Transverse colon (tissue), 4 donors: ENCODE data around the gene SLIT1. TPM values are rescaled to one million over a fixed set of nuclear protein-coding genes. Genes with fewer than 3 reads are reported as not detected.
A peak's percentile ranks its signal among the peaks of the same experiment; 100 is the strongest.

Experiments used
- DNase-seq: peaks from one replicate; pipeline ENCODE4 v3.0.0-alpha.2; 2019
- H3K27ac ChIP-seq, 4 donors: fragments of 200-600 bp; sonication (generic); 2 replicates each; pipeline ENCODE4 v1.5.1; 2016 to 2018; ENCODE audit warnings: inconsistent platforms in 4 of 4
- H3K27me3 ChIP-seq: fragments of 200-600 bp; sonication (generic); 2 replicates; pipeline ENCODE4 v1.5.1; 2017; ENCODE audit warnings: inconsistent platforms
- H3K36me3 ChIP-seq, 4 donors: fragments of 200-600 bp; sonication (generic); 2 replicates each; pipeline ENCODE4 v1.5.1; 2017 to 2019; ENCODE audit warnings: inconsistent platforms in 4 of 4
- H3K4me1 ChIP-seq, 4 donors: fragments of 200-600 bp; sonication (generic); 2 replicates each; pipeline ENCODE4 v1.5.1; 2017 to 2020; ENCODE audit warnings: inconsistent platforms in 4 of 4
- H3K4me3 ChIP-seq, 4 donors: fragments of 200-600 bp; sonication (generic); 1 replicate in 1 of 4; 2 replicates in 3 of 4; pipeline versions ENCODE4 v1.5.1 to v1.6.1; 2017 to 2019; ENCODE audit warnings: inconsistent platforms in 4 of 4
- H3K9me3 ChIP-seq, 2 donors: fragments of 200-600 bp; sonication (generic); 2 replicates each; pipeline ENCODE4 v1.5.1; 2017 to 2019; ENCODE audit warnings: inconsistent platforms in 2 of 2
- CTCF ChIP-seq, 5 experiments: fragments of 200-600 bp in 3 of 5; fragments of 450-650 bp in 2 of 5; sonication (generic) in 3 of 5; IDR thresholded peaks; 1 replicate in 2 of 5; 2 replicates in 3 of 5; pipeline ENCODE4 v1.5.1; 2016 to 2017; ENCODE audit warnings: antibody characterized with exemption in 5 of 5, inconsistent platforms in 3 of 5, mild to moderate bottlenecking in 2 of 5, moderate library complexity in 1 of 5
- EP300 ChIP-seq: sonication (generic); formaldehyde crosslinking; IDR thresholded peaks from one replicate; pipeline ENCODE4 v1.6.1; 2017; ENCODE audit warnings: antibody characterized with exemption, low read depth
- POLR2A ChIP-seq: fragments of 450-650 bp; IDR thresholded peaks from one replicate; pipeline ENCODE4 v1.6.1; 2016; ENCODE audit warnings: antibody characterized with exemption, mild to moderate bottlenecking, moderate library complexity
- POLR2AphosphoS5 ChIP-seq, 3 donors: sonication (generic); formaldehyde crosslinking; IDR thresholded peaks; one replicate each; pipeline ENCODE4 v1.6.1; 2016; ENCODE audit warnings: antibody characterized with exemption in 3 of 3
- WGBS, 2 donors: methylation state at CpG; one replicate each; pipeline ENCODE4 v1.1.5; 2018; ENCODE audit warnings: low coverage in 1 of 2; 5-methylcytosine and 5-hydroxymethylcytosine counted together
- in situ Hi-C, 4 donors: fragments of 200-750 bp; cut with MboI; loops; one replicate each; pipeline versions ENCODE4 v1.15.0 to v1.15.1; 2017; ENCODE audit warnings: low sequenced_read_pairs in 3 of 4, low pct_ligation_motif_present in 1 of 4, low pct_unique_long_range_greater_than_20kb in 1 of 4
- intact Hi-C: fragments of 100-400 bp; cut with DNase I; formaldehyde crosslinking; loops from one replicate; pipeline ENCODE4 v1.15.1; 2023; ENCODE audit warnings: low total_unique reads
- total RNA-seq, 4 donors: library from RNA; depleted of rRNA; stranded (reverse); fragments of >200 nt; gene quantifications; one replicate each; pipeline ENCODE4 v1.1.0, GENCODE V29; 2016

SLIT1 gene
- total RNA-seq, 4 donors from 2014 or later, result 0.27 to 1.9 (median 0.32) TPM; not detected in 1

GRCh38 chr10:97117372-97117771 lies 68.4 kb downstream of the SLIT1 start:
- Histone ChIP-seq H3K36me3 (no peaks in the 10 kb centered on the region), H3K9me3 (no peaks in the 10 kb centered on the region), H3K27ac (no peak overlapping the region), H3K27me3 (peaks cover 23% of the 10 kb centered on the region), H3K4me3 (no peak overlapping the region), H3K4me1 (no peaks in the 10 kb centered on the region)
- DNase-seq, result no peak
- TF ChIP-seq POLR2AphosphoS5 (IDR thresholded peaks at IDR 0.05) (no peak), CTCF (IDR thresholded peaks at IDR 0.05) (peak; percentile 14 to 47 (median 32))
- intact Hi-C loops (no loop called here), in situ Hi-C loops (no loop called here)
- 46 to 68% methylated on average over 2 to 3 of the region's 3 CpGs for WGBS, 2 donors

GRCh38 chr10:97116462-97117162 lies 69.1 kb downstream of the SLIT1 start:
- TF ChIP-seq CTCF (IDR thresholded peaks at IDR 0.05), result no peak
- no peak for TF ChIP-seq EP300
- no peak for TF ChIP-seq POLR2AphosphoS5 (IDR thresholded peaks at IDR 0.05)
- no peak for TF ChIP-seq POLR2A
- no peak for DNase-seq
- intact Hi-C loops (no loop called here), in situ Hi-C loops (no loop called here)
- Histone ChIP-seq H3K4me3 (no peak overlapping the region), H3K36me3 (no peaks in the 10 kb centered on the region), H3K9me3 (no peaks in the 10 kb centered on the region), H3K27ac (no peak overlapping the region), H3K27me3 (peaks cover 23% of the 10 kb centered on the region), H3K4me1 (no peaks in the 10 kb centered on the region)
- WGBS, 2 donors, result 54 to 95% methylated on average over 4 to 7 of the region's 7 CpGs

- in situ Hi-C loops (no loop called here), intact Hi-C loops (no loop called here)
- no peaks in the 10 kb centered on the region for H3K9me3 ChIP-seq
- H3K4me1 ChIP-seq, result no peaks in the 10 kb centered on the region
- TF ChIP-seq POLR2AphosphoS5 (IDR thresholded peaks at IDR 0.05), result no peak
- TF ChIP-seq POLR2A, result no peak
- TF ChIP-seq EP300, result no peak
- TF ChIP-seq CTCF (IDR thresholded peaks at IDR 0.05), result no peak
- WGBS, 2 donors, result 80 to 83% methylated on average over 2 of the region's 2 CpGs
- H3K4me3 ChIP-seq, result no peak overlapping the region
- no peak overlapping the region for H3K27ac ChIP-seq
- no peak for DNase-seq
- H3K36me3 ChIP-seq, result no peaks in the 10 kb centered on the region
- peaks cover 15% of the 10 kb centered on the region for H3K27me3 ChIP-seq
Observed at GRCh38 chr10:97115846-97116245, 69.9 kb downstream of the SLIT1 start.

GRCh38 chr10:97111615-97112014 lies 74.1 kb downstream of the SLIT1 start:
- TF ChIP-seq CTCF (IDR thresholded peaks at IDR 0.05) (no peak), EP300 (no peak), POLR2AphosphoS5 (IDR thresholded peaks at IDR 0.05) (no peak), POLR2A (no peak)
- no peaks in the 10 kb centered on the region for H3K36me3 ChIP-seq
- no peaks in the 10 kb centered on the region for H3K27me3 ChIP-seq
- H3K9me3 ChIP-seq, result no peaks in the 10 kb centered on the region
- WGBS, 2 donors, result 68% methylated on average over 11 of the region's 11 CpGs; no CpG with 5 or more reads in 1 of the 2 donors
- in situ Hi-C loops (no loop called here), intact Hi-C loops (no loop called here)
- no peaks in the 10 kb centered on the region for H3K4me1 ChIP-seq
- no peak overlapping the region for H3K27ac ChIP-seq
- no peak for DNase-seq
- no peak overlapping the region for H3K4me3 ChIP-seq
